DOHH2 (cell line): Measurements from ENCODE around the gene TTC34.

Experiments
- H3F3A ChIP-seq: fragments of 200-600 bp; sonication (generic), shearing (Covaris generic); 2 replicates; pipeline ENCODE4 v1.6.0; 2016; ENCODE audit warnings: antibody characterized with exemption, mild to moderate bottlenecking; ENCODE audit not compliant: control insufficient read depth, insufficient read depth
- H3K27ac ChIP-seq: fragments of 200-600 bp; sonication (generic); 2 replicates; pipeline ENCODE4 v1.5.1; 2014; ENCODE audit warnings: low read depth, mild to moderate bottlenecking, low read length, moderate library complexity
- H3K27me3 ChIP-seq: fragments of 200-600 bp; sonication (generic); 2 replicates; pipeline ENCODE4 v1.6.1; 2014; ENCODE audit warnings: mild to moderate bottlenecking, low read length, mixed read lengths; ENCODE audit not compliant: control insufficient read depth
- H3K36me3 ChIP-seq: fragments of 200-600 bp; sonication (generic); 2 replicates; pipeline ENCODE4 v1.6.1; 2014; ENCODE audit warnings: mild to moderate bottlenecking, low read length, moderate library complexity, mixed read lengths; ENCODE audit not compliant: control insufficient read depth
- H3K4me1 ChIP-seq: fragments of 200-600 bp; sonication (generic); 2 replicates; pipeline ENCODE4 v1.6.1; 2014; ENCODE audit warnings: mild to moderate bottlenecking, low read length, mixed read lengths; ENCODE audit not compliant: control insufficient read depth
- H3K4me2 ChIP-seq: fragments of 200-600 bp; sonication (generic); 2 replicates; pipeline ENCODE4 v1.6.0; 2014; ENCODE audit warnings: mild to moderate bottlenecking, low read length, moderate library complexity
- H3K4me3 ChIP-seq: fragments of 200-600 bp; sonication (generic); 2 replicates; pipeline ENCODE4 v1.5.1; 2014; ENCODE audit warnings: mild to moderate bottlenecking, low read length, mixed read lengths
- H3K79me2 ChIP-seq: fragments of 200-600 bp; sonication (generic); 2 replicates; pipeline ENCODE4 v1.6.1; 2014; ENCODE audit warnings: mild to moderate bottlenecking, low read length, mixed read lengths; ENCODE audit not compliant: control insufficient read depth
- H3K9me2 ChIP-seq: fragments of 200-600 bp; sonication (generic); replicated peaks from 2 replicates; pipeline ENCODE4 v1.6.1; 2014; ENCODE audit warnings: mild to moderate bottlenecking, low read length, mixed read lengths; ENCODE audit not compliant: control insufficient read depth
- H3K9me3 ChIP-seq: fragments of 200-600 bp; sonication (generic); 2 replicates; pipeline ENCODE4 v1.6.1; 2014; ENCODE audit warnings: antibody characterized with exemption, low read length, mixed read lengths; ENCODE audit not compliant: control insufficient read depth, insufficient read depth
- H4K20me1 ChIP-seq: fragments of 200-600 bp; sonication (generic); 2 replicates; pipeline ENCODE4 v1.6.0; 2014; ENCODE audit warnings: low read depth, mild to moderate bottlenecking, antibody characterized with exemption, low read length, moderate library complexity; ENCODE audit not compliant: control insufficient read depth, insufficient read depth
- EZH2phosphoT487 ChIP-seq: fragments of 200-600 bp; sonication (generic); IDR thresholded peaks from 2 replicates; pipeline ENCODE4 v1.6.1; 2017; ENCODE audit warnings: borderline replicate concordance, mild to moderate bottlenecking, antibody characterized with exemption, low read length, moderate library complexity, mixed read lengths
- TF ChIP-seq, protein P1 (sequence below): fragments of 200-600 bp; sonication (generic); IDR thresholded peaks from one replicate; pipeline ENCODE4 v1.5.1; 2014; ENCODE audit warnings: antibody characterized with exemption, mild to moderate bottlenecking, low read depth, low read length; ENCODE audit not compliant: poor library complexity, severe bottlenecking

The TTC34 gene

DNA sequence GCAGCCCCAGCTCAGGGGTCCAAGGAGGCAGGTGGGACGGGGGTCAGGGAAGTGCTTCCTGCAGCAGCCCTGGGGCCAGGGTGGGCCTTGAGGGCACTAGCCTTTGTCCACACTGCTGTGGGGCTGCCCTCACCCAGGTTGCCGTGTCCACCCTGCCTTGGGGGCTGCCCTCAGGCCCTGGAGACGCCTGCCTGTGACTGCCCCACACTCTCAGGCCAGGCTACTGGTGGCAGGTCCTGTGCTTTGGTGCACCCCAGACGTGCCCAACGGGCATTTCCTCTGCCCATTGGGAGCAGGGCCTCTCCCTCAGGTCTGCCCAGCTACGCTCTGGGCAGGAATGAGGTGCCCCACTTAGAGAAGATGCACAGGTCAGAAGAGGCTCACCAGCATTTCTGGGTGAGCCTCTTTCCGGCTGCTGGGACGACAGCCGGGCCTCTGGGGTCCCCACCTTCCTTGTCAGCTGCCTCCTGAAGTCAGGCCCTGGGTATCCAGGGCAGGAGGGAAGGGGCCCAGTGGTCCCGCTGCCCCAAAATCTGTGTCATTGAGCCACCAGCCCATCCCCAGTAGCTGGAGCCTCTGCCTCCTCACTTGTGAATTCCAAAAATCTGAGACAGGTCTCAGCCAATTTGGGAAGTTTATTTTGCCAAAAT, 166.0 kb downstream of the TTC34 start:
- Histone ChIP-seq H3K4me3 (no peak overlapping the region), H3K27ac (no peak overlapping the region), H3K9me2 (no peaks in the 10 kb centered on the region), H3K4me2 (no peak overlapping the region), H3F3A (no peaks in the 10 kb centered on the region), H3K4me1 (no peaks in the 10 kb centered on the region), H3K9me3 (peaks cover 19% of the 10 kb centered on the region), H3K79me2 (no peaks in the 10 kb centered on the region), H3K36me3 (no peaks in the 10 kb centered on the region), H3K27me3 (no peaks in the 10 kb centered on the region), H4K20me1 (no peaks in the 10 kb centered on the region)
- TF ChIP-seq EZH2phosphoT487 = no peak
- TF ChIP-seq, protein P1, sequence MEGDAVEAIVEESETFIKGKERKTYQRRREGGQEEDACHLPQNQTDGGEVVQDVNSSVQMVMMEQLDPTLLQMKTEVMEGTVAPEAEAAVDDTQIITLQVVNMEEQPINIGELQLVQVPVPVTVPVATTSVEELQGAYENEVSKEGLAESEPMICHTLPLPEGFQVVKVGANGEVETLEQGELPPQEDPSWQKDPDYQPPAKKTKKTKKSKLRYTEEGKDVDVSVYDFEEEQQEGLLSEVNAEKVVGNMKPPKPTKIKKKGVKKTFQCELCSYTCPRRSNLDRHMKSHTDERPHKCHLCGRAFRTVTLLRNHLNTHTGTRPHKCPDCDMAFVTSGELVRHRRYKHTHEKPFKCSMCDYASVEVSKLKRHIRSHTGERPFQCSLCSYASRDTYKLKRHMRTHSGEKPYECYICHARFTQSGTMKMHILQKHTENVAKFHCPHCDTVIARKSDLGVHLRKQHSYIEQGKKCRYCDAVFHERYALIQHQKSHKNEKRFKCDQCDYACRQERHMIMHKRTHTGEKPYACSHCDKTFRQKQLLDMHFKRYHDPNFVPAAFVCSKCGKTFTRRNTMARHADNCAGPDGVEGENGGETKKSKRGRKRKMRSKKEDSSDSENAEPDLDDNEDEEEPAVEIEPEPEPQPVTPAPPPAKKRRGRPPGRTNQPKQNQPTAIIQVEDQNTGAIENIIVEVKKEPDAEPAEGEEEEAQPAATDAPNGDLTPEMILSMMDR = no peak

DNA sequence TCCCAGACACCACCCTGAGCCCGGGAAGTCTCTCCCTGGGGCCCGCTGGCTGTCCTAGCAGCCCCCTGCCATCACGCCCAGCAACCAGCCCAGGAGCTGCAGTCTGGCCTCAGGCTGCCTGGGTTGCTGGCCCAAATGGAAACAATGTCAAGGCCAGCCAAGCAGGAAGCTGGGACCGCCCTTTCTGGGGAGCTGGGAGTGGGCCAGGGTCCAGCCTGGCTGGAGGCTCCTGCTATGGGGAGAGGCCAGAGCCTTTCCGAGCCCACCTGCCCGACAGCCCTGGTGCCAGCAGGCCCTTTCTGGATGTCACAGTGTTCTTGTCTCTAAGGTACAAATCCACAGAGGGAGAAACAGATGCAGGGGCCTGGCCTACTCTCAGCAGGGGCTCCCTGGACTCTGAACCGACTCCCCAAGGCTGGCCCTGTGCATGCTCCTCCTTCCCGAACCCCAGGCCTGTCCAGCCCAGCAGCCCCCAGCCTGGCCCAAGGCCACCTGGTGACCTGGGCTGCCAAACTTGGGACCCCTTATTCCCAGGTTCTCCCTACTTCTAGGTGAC, 167.5 kb downstream of the TTC34 start:
- Histone ChIP-seq H3K9me3 (peaks cover 28% of the 10 kb centered on the region), H4K20me1 (no peaks in the 10 kb centered on the region), H3K79me2 (no peaks in the 10 kb centered on the region), H3K36me3 (no peaks in the 10 kb centered on the region), H3F3A (no peaks in the 10 kb centered on the region), H3K27me3 (no peaks in the 10 kb centered on the region), H3K4me2 (no peak overlapping the region), H3K4me3 (no peak overlapping the region), H3K27ac (no peak overlapping the region), H3K9me2 (no peaks in the 10 kb centered on the region), H3K4me1 (no peaks in the 10 kb centered on the region)
- TF ChIP-seq, protein P1 = no peak
- no peak for TF ChIP-seq EZH2phosphoT487

DNA sequence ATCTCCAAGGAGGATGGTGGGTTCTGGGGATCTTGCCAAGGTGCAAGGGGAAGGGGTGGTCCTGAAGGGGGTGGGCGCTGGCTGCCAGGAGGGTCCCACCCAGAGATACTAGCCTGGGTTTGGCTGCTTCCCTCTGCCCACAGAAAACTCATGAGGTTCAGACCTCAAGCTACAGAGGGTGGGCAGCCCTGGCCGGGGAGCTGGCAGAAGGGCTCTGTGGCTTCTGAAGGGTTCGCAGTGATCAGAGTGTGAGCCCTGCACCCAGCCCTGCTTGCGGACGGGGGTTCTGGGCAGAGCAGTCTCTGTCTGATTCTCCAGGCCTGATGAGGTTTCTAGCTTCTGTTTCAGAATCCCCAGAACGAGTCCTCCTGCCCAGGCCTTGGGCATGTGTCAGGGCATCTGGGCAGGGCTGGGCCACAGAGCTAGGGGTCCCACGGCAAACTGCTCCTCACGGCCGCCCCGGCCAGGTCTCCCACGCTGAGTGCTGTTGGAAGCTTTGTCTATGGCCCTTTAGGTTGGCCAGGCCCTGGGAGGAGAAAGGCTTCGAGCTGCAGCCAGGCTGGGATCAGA, 168.0 kb downstream of the TTC34 start:
- Histone ChIP-seq H3F3A (no peaks in the 10 kb centered on the region), H3K9me3 (peaks cover 28% of the 10 kb centered on the region), H3K36me3 (no peaks in the 10 kb centered on the region), H3K27ac (no peak overlapping the region), H3K4me2 (no peak overlapping the region), H3K4me1 (no peaks in the 10 kb centered on the region), H3K79me2 (no peaks in the 10 kb centered on the region), H4K20me1 (no peaks in the 10 kb centered on the region), H3K27me3 (no peaks in the 10 kb centered on the region), H3K4me3 (no peak overlapping the region), H3K9me2 (no peaks in the 10 kb centered on the region)
- TF ChIP-seq, protein P1 = no peak
- no peak for TF ChIP-seq EZH2phosphoT487
